VCaP (cell line): ENCODE data around the gene ZBTB9.
"Not testable (repeated sequence)": the region's sequence is repeated elsewhere in the genome, so short reads cannot be mapped to it uniquely, and the experiment has no call there.

Source experiments
- H3K27ac ChIP-seq: fragments of 450-650 bp; 2 replicates; pipeline ENCODE4 v1.5.1; 2017
- CTCF ChIP-seq: fragments of 450-650 bp; conservative IDR thresholded peaks from 2 replicates; pipeline ENCODE4 v1.5.1; 2017; ENCODE audit warnings: mild to moderate bottlenecking, moderate library complexity

Gene ZBTB9

GRCh38 chr6:33458676-33459075 lies 4.3 kb downstream of the ZBTB9 start:
- TF ChIP-seq CTCF: no peak
- H3K27ac ChIP-seq: no peak overlapping the region

GRCh38 chr6:33459226-33459625 lies 4.8 kb downstream of the ZBTB9 start:
- no peak overlapping the region for H3K27ac ChIP-seq
- TF ChIP-seq CTCF: no peak

- TF ChIP-seq CTCF: no peak
- H3K27ac ChIP-seq: no peak overlapping the region
These were observed 11.8 kb downstream of the ZBTB9 start for GRCh38 chr6:33466075-33466735.

- H3K27ac ChIP-seq: no peak overlapping the region
- no peak for TF ChIP-seq CTCF
These were observed 12.7 kb downstream of the ZBTB9 start for GRCh38 chr6:33467091-33467490.

GRCh38 chr6:33469661-33470060 lies 15.3 kb downstream of the ZBTB9 start:
- TF ChIP-seq CTCF: no peak

GRCh38 chr6:33477864-33478263 lies 23.5 kb downstream of the ZBTB9 start:
- no peak for TF ChIP-seq CTCF

More at GRCh38 chr6:33469661-33470060, 15.3 kb downstream of the ZBTB9 start:
- no peak overlapping the region for H3K27ac ChIP-seq

GRCh38 chr6:33481192-33481591 lies 26.8 kb downstream of the ZBTB9 start:
- H3K27ac ChIP-seq: no peak overlapping the region
- TF ChIP-seq CTCF: no peak

More at GRCh38 chr6:33477864-33478263, 23.5 kb downstream of the ZBTB9 start:
- H3K27ac ChIP-seq: no peak overlapping the region

GRCh38 chr6:33482620-33483019 lies 28.2 kb downstream of the ZBTB9 start:
- H3K27ac ChIP-seq: not testable (repeated sequence)
